Central memory CD8-positive, alpha-beta T cell (primary cell): Measurements from ENCODE around the gene COL1A1.

Experiments used
- ATAC-seq: fragments of 150-1000 bp; cut with Tn5 transposase; replicated peaks from 2 replicates; pipeline ENCODE4 v1.10.0; 2022; ENCODE audit warnings: mild to moderate bottlenecking, moderate FRiP score, moderate number of reproducible peaks; ENCODE audit not compliant: poor library complexity, severe bottlenecking; ENCODE audit errors: extremely low read depth
- DNase-seq, 2 donors: peaks; one replicate each; pipeline ENCODE4 v3.0.0; 2021; ENCODE audit warnings: low spot score in 2 of 2
- H3K27ac Mint-ChIP-seq: one replicate; pipeline ENCODE4 v1.8.0; 2022; ENCODE audit warnings: low read depth, mild to moderate bottlenecking, moderate library complexity, mixed read lengths
- H3K27me3 Mint-ChIP-seq: one replicate; pipeline ENCODE4 v1.8.0; 2022; ENCODE audit warnings: mixed read lengths
- H3K36me3 Mint-ChIP-seq: one replicate; pipeline ENCODE4 v1.8.0; 2022; ENCODE audit warnings: mild to moderate bottlenecking, moderate library complexity, mixed read lengths; ENCODE audit not compliant: insufficient read depth
- H3K4me1 Mint-ChIP-seq: one replicate; pipeline ENCODE4 v1.8.0; 2022; ENCODE audit warnings: mixed read lengths
- H3K4me3 Mint-ChIP-seq: one replicate; pipeline ENCODE4 v1.8.0; 2022; ENCODE audit warnings: mild to moderate bottlenecking, moderate library complexity, mixed read lengths
- H3K9me3 Mint-ChIP-seq: one replicate; pipeline ENCODE4 v1.8.0; 2022; ENCODE audit warnings: mixed read lengths

COL1A1 gene

DNA sequence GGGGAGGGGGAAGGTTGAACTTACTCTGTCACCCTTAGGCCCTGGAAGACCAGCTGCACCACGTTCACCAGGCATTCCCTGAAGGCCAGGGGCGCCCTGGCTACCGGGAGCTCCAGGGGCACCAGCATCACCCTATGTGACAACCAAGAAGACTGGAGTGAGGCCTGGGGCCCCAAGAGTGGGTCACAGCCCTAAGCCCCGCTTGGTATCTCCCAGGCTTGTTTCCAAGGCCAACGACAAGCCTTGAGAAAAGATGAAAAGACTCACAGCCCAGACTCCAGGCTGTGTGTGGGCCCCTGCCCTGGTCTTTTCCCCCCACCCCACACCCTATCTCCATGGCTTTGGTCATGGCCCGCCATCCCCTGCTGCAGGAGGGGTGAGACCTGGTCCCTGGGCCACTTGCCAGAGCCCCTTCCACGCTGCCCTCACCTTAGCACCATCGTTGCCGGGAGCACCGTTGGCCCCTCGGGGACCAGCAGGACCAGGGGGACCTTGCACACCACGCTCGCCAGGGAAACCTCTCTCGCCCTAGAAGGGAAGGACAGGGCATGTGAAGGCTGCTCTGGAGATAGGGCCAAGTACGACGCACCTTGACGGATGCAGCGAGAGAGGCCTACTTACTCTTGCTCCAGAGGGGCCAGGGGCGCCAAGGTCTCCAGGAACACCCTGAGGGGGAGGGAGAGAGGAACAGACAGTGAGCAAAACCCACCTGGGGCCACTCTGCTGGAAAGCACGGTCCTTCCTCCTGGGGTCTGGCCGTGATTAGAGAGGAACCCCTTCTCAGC, 9.9 kb downstream of the COL1A1 start:
- DNase-seq (no peak), ATAC-seq (no peak)
- H3K4me3 Mint-ChIP-seq = no peak overlapping the region
- peaks cover 31% of the 10 kb centered on the region for H3K27me3 Mint-ChIP-seq
- no peaks in the 10 kb centered on the region for H3K4me1 Mint-ChIP-seq
- no peak overlapping the region for H3K27ac Mint-ChIP-seq
- no peaks in the 10 kb centered on the region for H3K9me3 Mint-ChIP-seq
- H3K36me3 Mint-ChIP-seq = peaks cover 3% of the 10 kb centered on the region

DNA sequence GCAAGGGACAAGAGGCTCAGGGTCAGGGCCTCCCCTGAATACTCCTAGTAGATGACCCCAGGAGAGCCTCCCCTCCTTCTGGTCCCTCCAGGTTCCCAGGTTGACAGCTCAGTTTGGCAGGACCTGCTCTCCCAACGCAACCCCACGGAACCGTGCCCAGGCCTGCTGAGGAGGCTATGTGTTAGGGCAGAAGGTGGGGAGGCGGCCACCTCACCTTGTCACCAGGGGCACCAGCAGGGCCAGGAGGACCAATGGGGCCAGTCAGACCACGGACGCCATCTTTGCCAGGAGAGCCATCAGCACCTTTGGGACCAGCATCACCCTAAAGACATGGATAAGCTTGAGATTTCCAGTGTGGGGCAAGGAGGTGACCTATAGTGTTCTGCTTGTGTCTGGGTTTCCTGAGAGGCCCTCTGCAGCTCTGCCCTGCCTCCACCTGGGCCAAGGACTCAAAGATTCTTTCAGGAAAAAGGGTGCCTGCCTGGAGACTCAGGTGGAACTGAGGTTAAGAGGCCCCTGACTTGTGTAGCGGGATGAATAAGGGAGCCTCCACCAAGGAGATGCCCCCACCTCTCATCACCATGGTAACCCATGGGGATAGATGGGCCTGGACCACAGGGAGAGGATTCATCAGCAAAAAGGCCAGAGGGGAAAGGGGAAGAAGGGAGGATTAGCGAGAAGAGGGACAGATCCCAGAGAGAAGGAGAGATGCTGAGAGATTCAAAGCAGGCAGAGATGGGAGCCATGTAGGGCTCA, 10.7 kb downstream of the COL1A1 start:
- Mint-ChIP-seq H3K27ac (no peak overlapping the region), H3K9me3 (no peaks in the 10 kb centered on the region), H3K4me1 (no peaks in the 10 kb centered on the region), H3K36me3 (peaks cover 3% of the 10 kb centered on the region), H3K4me3 (no peak overlapping the region), H3K27me3 (peaks cover 31% of the 10 kb centered on the region)
- DNase-seq (no peak), ATAC-seq (no peak)

DNA sequence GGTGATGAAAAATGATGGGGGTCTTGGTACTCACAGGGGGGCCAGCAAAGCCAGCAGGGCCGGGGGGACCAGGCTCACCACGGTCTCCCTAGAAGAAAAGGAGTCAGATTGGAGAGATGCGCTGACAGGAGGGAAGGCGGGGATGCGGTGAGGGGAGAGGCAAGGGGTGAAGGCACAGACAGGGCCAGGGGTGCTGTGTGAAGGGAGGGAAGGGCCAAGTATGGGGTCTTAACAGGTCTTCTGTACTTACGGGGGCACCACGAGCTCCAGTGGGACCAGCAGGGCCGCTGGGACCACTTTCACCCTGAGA, 11.2 kb downstream of the COL1A1 start:
- no peak for DNase-seq

DNA sequence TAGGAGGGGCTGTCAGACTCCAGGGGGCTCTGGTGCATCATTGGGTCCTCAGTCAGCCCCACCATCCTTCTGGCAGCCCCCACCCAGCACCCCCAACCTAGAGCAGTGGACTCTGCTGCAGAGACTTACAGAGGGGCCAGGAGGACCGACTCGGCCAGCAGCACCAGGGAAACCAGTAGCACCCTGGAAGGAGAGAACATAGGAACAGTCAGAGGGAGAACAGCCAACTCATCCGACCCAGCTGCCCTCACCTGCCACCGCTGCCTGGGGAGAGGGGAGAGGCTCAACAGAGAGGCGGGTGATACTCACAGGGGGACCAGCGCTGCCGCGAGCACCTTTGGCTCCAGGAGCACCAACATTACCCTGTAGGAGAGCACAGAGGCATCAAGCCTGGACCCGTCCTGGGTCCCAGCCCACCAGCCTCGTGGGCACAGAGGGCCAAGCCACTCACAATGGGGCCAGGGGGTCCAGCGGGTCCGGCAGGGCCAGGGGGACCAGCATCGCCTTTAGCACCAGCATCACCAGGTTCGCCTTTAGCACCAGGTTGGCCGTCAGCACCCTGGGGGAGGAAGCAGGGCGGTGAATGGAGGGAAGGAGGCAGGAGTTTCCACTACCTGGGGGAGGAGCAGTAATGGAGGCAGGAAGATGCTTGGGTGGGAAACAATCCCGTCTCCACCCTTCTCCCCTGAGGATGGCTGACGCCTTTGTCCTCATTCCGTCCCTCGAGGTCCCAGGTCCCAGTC, 11.7 kb downstream of the COL1A1 start:
- ATAC-seq (no peak), DNase-seq (no peak)
- Mint-ChIP-seq H3K27me3 (peaks cover 31% of the 10 kb centered on the region), H3K36me3 (peaks cover 3% of the 10 kb centered on the region), H3K4me1 (no peaks in the 10 kb centered on the region), H3K9me3 (no peaks in the 10 kb centered on the region), H3K27ac (no peak overlapping the region), H3K4me3 (no peak overlapping the region)

More for the DNA sequence above, 11.2 kb downstream of the COL1A1 start:
- Mint-ChIP-seq H3K27me3 (peaks cover 31% of the 10 kb centered on the region), H3K4me1 (no peaks in the 10 kb centered on the region), H3K9me3 (no peaks in the 10 kb centered on the region), H3K4me3 (no peak overlapping the region), H3K36me3 (peaks cover 3% of the 10 kb centered on the region), H3K27ac (no peak overlapping the region)
- no peak for ATAC-seq

DNA sequence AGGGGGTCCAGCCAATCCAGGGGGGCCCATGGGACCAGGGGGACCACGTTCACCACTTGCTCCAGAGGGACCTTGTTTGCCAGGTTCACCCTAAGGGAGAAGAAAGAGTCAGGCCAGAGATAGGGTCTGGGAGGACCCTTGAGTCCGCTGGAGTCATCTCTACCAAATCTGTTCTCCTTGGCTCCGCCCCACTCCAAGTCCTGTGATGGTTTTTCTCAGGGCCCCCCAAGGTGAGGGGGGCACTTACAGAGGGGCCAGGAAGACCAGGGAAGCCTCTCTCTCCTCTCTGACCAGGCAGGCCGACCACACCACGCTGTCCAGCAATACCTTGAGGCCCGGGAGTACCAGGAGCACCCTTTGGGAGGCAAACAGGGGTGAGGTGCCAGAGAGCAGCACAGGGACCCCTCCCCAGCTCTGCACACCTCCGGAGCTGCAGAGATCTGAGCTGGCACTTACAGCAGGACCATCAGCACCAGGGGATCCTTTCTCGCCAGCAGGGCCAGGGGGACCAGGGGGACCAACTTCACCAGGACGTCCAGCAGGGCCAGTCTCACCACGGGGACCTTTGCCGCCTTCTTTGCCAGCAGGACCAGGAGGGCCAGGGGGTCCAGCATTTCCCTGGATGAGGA, 12.4 kb downstream of the COL1A1 start:
- ATAC-seq (no peak), DNase-seq (no peak)
- Mint-ChIP-seq H3K4me3 (no peak overlapping the region), H3K9me3 (no peaks in the 10 kb centered on the region), H3K36me3 (peaks cover 3% of the 10 kb centered on the region), H3K27ac (no peak overlapping the region), H3K27me3 (peaks cover 28% of the 10 kb centered on the region), H3K4me1 (peaks cover 2% of the 10 kb centered on the region)

DNA sequence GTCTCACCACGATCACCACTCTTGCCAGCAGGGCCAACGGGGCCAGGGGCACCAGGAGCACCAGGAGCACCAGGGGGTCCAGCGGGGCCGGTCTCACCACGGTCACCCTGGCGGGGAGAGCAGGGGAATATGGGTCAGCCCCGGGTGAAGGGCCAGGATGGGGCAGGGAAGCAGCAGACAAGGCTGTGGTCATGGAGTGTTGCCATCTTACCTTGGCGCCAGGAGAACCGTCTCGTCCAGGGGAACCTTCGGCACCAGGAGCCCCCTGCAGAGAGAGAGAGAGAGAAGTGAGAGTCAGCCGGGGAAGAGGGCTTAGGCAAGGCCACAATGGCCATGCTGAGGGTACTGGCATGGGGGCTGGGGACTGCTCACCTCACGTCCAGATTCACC, 12.9 kb downstream of the COL1A1 start:
- Mint-ChIP-seq H3K27me3 (peaks cover 23% of the 10 kb centered on the region), H3K36me3 (peaks cover 3% of the 10 kb centered on the region), H3K4me1 (peaks cover 7% of the 10 kb centered on the region), H3K27ac (no peak overlapping the region), H3K4me3 (no peak overlapping the region), H3K9me3 (no peaks in the 10 kb centered on the region)
- DNase-seq (no peak), ATAC-seq (no peak)

DNA sequence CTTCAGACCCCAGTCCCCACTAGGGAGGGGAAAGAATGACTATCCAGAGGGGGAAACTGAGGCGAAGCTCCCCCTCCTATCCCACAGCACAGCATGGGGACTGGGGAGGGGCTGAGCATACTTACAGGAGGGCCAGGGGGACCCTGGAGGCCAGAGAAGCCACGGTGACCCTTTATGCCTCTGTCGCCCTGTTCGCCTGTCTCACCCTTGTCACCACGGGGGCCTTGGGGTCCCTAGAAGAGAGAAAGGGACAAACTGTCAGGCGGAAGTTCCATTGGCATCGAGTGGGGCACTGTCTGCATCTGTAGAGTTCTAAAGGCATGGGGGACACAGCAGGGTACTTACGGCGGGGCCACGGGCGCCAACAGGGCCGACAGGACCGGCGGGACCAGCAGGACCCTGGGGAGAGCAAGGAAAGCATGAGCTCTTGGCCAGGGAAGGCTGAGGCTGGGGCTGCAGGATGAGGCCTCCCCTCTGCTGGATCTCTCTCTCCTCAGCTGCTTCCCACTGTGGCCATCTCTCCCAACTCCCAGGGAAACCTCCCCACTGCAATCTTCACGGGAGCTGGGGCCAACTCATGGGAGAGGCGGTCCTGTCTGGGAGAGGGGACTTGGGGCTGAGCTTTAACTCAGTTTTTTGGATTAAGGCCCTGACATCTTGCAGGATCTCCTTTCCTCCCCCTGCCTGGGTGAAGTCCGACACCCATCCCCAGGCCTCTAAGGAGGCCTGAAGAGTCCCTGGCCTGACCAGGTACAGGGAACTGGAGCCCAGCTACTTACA, 13.5 kb downstream of the COL1A1 start:
- Mint-ChIP-seq H3K4me3 (no peak overlapping the region), H3K36me3 (peaks cover 3% of the 10 kb centered on the region), H3K27ac (no peak overlapping the region), H3K27me3 (peaks cover 21% of the 10 kb centered on the region), H3K4me1 (peaks cover 9% of the 10 kb centered on the region), H3K9me3 (no peaks in the 10 kb centered on the region)
- DNase-seq = no peak
- no peak for ATAC-seq

DNA sequence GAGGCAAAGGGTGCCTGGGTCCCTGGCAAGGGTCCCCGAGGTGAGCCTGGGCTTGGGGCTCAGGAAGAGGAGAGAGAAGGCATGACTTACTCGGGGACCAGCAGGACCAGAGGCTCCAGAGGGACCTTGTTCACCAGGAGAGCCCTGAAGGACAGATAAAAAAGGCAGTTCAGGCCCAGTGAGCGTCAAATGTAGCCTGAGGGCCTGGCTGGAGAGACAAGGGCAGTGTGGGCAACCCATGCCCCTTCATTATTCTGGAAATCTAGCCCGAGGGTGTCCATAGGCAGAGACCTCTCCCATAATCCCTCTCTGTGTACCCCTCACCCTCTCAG, 14.1 kb downstream of the COL1A1 start:
- ATAC-seq (no peak), DNase-seq (no peak)
- H3K9me3 Mint-ChIP-seq = no peaks in the 10 kb centered on the region
- H3K4me1 Mint-ChIP-seq = peaks cover 9% of the 10 kb centered on the region
- H3K27ac Mint-ChIP-seq = no peak overlapping the region
- peaks cover 3% of the 10 kb centered on the region for H3K36me3 Mint-ChIP-seq
- no peak overlapping the region for H3K4me3 Mint-ChIP-seq
- H3K27me3 Mint-ChIP-seq = peaks cover 21% of the 10 kb centered on the region

DNA sequence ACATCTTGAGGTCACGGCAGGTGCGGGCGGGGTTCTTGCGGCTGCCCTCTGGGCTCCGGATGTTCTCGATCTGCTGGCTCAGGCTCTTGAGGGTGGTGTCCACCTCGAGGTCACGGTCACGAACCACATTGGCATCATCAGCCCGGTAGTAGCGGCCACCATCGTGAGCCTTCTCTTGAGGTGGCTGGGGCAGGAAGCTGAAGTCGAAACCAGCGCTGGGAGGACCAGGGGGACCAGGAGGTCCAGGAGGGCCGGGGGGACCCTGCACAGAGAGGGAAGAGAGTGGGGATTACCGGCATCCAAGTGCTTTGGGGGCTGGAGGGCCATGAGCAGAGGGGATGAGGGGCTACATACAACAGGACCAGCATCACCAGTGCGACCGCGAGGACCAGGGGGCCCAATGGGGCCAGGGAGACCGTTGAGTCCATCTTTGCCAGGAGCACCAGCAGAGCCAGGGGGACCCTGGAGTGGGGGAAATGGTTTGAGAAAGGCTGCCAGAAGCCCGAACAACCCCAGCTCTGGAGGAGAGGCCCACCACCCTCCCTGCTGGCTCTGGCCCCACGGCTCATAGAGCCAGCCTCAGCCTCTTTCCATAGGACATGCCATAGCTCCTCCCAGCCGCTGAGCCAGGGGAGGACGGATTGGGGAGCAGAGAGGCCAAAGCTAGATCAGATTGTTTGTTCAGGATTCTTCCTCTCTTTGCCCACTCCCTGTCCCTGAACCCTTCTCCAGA, 14.6 kb downstream of the COL1A1 start:
- DNase-seq (no peak), ATAC-seq (no peak)
- Mint-ChIP-seq H3K4me1 (peaks cover 9% of the 10 kb centered on the region), H3K9me3 (no peaks in the 10 kb centered on the region), H3K27me3 (peaks cover 21% of the 10 kb centered on the region), H3K36me3 (peaks cover 3% of the 10 kb centered on the region), H3K4me3 (no peak overlapping the region), H3K27ac (no peak overlapping the region)

DNA sequence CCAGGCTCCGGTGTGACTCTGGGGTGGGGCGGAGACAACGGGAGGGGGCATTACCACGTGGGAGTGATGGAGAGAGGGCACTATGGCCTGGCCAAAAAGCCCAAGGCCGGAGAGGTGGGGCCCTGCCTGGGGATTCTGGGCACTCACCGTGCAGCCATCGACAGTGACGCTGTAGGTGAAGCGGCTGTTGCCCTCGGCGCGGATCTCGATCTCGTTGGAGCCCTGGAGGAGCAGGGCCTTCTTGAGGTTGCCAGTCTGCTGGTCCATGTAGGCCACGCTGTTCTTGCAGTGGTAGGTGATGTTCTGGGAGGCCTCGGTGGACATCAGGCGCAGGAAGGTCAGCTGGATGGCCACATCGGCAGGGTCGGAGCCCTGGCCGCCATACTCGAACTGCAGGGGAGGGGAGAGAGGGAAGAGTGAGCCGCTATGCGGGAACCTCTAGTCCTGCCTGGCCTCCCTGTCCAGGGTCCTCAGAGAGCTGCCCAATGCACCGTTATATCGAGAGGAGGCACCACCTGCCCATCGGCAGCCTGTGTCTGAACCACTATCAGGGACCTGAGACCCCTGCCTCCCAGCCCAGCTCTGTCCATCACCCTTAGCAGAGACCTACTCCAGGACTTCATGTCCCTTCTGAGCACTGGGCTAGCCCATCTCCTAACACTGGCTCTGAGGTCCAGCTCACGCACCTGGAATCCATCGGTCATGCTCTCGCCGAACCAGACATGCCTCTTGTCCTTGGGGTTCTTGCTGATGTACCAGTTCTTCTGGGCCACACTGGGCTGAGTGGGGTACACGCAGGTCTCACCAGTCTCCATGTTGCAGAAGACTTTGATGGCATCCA, 15.6 kb downstream of the COL1A1 start:
- Mint-ChIP-seq H3K4me1 (peaks cover 9% of the 10 kb centered on the region), H3K27ac (no peak overlapping the region), H3K4me3 (no peak overlapping the region), H3K9me3 (no peaks in the 10 kb centered on the region), H3K27me3 (peaks cover 21% of the 10 kb centered on the region), H3K36me3 (peaks cover 1% of the 10 kb centered on the region)
- DNase-seq (no peak), ATAC-seq (no peak)
